Fibroblast of the aortic adventitia (primary cell): ENCODE data around the gene TOMM34. TPM values are rescaled to one million over a fixed set of nuclear protein-coding genes. Genes with fewer than 3 reads are reported as not detected.

Source experiments
- DNase-seq: peaks from one replicate; pipeline ENCODE4 v3.0.0-alpha.2; 2010; ENCODE audit warnings: low read depth
- H3K4me3 ChIP-seq: 2 replicates; pipeline ENCODE4 v1.5.1; 2011; ENCODE audit warnings: low read depth, mild to moderate bottlenecking, control low read depth, low read length, moderate library complexity
- total RNA-seq: library from RNA; depleted of rRNA; stranded (reverse); fragments of >200 nt; gene quantifications from 2 replicates; pipeline ENCODE4 v1.2.3, GENCODE V29; 2012; ENCODE audit warnings: low replicate concordance
- TF ChIP-seq, protein P1 (sequence below): IDR thresholded peaks from 2 replicates; pipeline ENCODE4 v1.5.1; 2011; ENCODE audit warnings: mild to moderate bottlenecking, low read length, control low read depth, inconsistent platforms; ENCODE audit not compliant: insufficient read depth

Gene TOMM34
- total RNA-seq, 1 donor, result 29.3 TPM

- TF ChIP-seq, protein P1, sequence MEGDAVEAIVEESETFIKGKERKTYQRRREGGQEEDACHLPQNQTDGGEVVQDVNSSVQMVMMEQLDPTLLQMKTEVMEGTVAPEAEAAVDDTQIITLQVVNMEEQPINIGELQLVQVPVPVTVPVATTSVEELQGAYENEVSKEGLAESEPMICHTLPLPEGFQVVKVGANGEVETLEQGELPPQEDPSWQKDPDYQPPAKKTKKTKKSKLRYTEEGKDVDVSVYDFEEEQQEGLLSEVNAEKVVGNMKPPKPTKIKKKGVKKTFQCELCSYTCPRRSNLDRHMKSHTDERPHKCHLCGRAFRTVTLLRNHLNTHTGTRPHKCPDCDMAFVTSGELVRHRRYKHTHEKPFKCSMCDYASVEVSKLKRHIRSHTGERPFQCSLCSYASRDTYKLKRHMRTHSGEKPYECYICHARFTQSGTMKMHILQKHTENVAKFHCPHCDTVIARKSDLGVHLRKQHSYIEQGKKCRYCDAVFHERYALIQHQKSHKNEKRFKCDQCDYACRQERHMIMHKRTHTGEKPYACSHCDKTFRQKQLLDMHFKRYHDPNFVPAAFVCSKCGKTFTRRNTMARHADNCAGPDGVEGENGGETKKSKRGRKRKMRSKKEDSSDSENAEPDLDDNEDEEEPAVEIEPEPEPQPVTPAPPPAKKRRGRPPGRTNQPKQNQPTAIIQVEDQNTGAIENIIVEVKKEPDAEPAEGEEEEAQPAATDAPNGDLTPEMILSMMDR, result no peak
- H3K4me3 ChIP-seq, result no peak overlapping the region
- no peak for DNase-seq
Measured at GRCh38 chr20:44921447-44921846, 38.8 kb downstream of the TOMM34 start.

DNA sequence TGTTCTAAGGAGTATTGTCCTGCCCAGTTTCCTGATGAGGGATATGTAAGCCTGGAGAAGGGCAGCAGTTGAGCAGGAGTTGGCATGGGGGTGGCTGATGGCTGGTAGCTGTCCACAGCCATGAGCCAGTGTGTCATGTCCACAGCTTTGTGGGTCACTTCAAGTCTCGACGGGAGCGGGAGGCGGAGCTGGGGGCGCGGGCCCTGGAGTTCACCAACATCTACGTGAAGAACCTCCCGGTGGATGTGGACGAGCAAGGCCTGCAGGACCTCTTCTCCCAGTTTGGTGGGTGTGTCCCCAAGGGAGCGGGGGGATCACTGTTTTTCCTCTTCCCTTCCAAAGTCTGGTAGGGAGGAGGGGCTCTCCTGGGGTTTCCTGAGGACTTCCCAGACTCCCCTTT, 41.4 kb downstream of the TOMM34 start:
- TF ChIP-seq, protein P1, result no peak
- no peak for DNase-seq

DNA sequence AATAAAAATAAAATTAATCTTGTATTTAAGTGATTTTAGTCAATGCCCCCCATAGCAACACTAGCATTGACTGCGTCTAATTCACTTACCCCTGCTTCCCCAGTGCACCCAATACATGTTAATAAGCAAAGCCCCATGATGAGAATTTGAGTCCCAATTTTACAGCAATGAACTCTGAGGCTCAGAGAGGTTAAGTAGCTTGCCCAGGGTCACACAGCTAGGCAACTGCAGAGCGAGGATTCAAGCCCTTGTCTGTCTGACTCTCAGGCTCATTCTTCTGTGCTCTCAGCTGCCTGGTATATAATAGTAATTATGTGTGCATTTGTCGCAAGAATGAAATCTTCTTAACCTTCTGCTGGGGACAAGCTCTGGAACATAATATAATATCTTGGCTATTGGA, 41.9 kb downstream of the TOMM34 start:
- no peak for DNase-seq
- TF ChIP-seq, protein P1, result no peak

More for the DNA sequence above, 41.4 kb downstream of the TOMM34 start:
- H3K4me3 ChIP-seq, result no peak overlapping the region

DNA sequence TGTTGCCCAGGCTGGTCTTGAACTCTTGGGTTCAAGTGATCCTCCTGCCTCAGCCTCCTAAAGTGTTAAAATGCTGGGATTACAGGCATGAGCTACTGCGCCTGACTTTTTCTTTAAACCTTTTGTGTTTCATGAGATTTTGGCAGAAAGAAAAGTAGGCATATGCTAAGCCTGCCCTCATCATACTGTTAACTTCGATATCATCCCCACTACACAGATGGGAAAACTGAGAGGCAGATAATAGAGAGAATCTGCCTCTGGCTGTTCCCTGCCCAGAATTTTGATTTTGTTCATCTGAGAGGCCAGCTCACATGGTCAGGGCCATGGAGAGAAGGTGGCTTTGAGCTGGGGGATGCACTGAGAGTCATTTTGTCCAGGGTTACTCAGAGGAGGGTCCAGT, 42.8 kb downstream of the TOMM34 start:
- H3K4me3 ChIP-seq, result no peak overlapping the region
- TF ChIP-seq, protein P1, result no peak
- DNase-seq, result no peak

More for the DNA sequence above, 41.9 kb downstream of the TOMM34 start:
- no peak overlapping the region for H3K4me3 ChIP-seq

- TF ChIP-seq, protein P1, result no peak
- no peak for DNase-seq
- H3K4me3 ChIP-seq, result no peak overlapping the region
Measured at GRCh38 chr20:44916586-44916985, 43.6 kb downstream of the TOMM34 start.

DNA sequence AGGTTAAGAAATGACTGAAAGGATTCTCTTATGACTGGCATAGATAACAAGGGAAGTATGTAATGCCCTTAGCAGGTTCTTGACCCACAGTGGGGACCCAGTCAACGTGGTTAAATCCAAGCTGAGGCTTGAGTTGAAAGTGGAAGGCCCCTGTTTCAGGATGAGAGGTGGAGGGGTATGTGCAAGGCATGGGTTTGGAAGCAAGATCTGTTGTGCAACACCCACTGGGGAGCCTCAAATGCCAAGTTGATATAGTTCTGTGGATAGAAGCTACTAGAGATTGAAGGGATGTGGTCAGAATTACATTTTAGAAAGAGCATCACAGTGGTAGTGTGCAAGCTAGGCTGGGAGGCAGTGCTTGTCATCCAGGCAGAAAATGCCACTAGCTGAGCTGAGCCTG, 45.3 kb downstream of the TOMM34 start:
- TF ChIP-seq, protein P1, result no peak
- no peak for DNase-seq
- no peak overlapping the region for H3K4me3 ChIP-seq

- no peak overlapping the region for H3K4me3 ChIP-seq
- DNase-seq, result no peak
- TF ChIP-seq, protein P1, result no peak
Measured at GRCh38 chr20:44912189-44912588, 48.0 kb downstream of the TOMM34 start.
